OCI-LY7 (cell line): ENCODE results near the gene NR3C1.

Experiments used
- EZH2phosphoT487 ChIP-seq: fragments of 200-600 bp; sonication (generic); IDR thresholded peaks from 2 replicates; pipeline ENCODE4 v1.6.1; 2018; ENCODE audit warnings: low read depth, borderline replicate concordance, mild to moderate bottlenecking, mixed run types, antibody characterized with exemption, low read length, moderate library complexity, mixed read lengths
- TF ChIP-seq, protein P1 (sequence below): fragments of 200-600 bp; sonication (generic); conservative IDR thresholded peaks from 2 replicates; pipeline ENCODE4 v1.5.1; 2014; ENCODE audit warnings: mild to moderate bottlenecking, antibody characterized with exemption, low read length, moderate library complexity, mixed read lengths

DNA sequence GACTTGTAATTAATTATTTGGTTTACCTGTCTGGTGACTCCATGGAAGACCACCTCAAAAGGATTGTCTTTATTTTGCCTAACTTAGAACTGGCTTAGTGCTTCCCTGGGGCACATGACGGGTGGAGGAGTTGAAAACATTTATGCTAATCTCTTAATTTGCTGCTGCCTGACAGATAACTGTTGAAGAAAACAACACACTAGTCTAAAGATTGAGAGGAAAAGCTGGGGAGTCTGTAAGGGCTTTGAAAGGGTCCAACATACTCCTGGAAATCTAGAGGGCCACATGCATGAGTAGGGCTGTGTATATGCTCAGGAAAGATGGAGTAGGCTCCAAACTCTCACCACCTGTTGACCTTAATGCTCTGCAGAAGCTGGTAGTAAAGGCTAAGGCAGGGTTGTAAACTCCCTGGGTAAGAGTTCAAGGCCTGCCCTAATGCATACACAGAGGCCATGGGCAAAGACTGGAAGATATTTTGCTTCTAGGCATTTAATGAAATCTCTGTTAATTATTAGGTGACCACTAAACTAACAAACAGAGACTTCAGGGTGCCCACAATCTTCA is 40.7 kb downstream of the NR3C1 start:
- TF ChIP-seq, protein P1, sequence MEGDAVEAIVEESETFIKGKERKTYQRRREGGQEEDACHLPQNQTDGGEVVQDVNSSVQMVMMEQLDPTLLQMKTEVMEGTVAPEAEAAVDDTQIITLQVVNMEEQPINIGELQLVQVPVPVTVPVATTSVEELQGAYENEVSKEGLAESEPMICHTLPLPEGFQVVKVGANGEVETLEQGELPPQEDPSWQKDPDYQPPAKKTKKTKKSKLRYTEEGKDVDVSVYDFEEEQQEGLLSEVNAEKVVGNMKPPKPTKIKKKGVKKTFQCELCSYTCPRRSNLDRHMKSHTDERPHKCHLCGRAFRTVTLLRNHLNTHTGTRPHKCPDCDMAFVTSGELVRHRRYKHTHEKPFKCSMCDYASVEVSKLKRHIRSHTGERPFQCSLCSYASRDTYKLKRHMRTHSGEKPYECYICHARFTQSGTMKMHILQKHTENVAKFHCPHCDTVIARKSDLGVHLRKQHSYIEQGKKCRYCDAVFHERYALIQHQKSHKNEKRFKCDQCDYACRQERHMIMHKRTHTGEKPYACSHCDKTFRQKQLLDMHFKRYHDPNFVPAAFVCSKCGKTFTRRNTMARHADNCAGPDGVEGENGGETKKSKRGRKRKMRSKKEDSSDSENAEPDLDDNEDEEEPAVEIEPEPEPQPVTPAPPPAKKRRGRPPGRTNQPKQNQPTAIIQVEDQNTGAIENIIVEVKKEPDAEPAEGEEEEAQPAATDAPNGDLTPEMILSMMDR = no peak
- no peak for TF ChIP-seq EZH2phosphoT487
